Left hindlimb (tissue), 1 donor: ENCODE results near the gene PIGL.
"Not testable (repeated sequence)": the region's sequence is repeated elsewhere in the genome, so short reads cannot be mapped to it uniquely, and the experiment has no call there.

Source experiments
- DNase-seq: peaks from one replicate; pipeline ENCODE4 v3.0.0-alpha.2; 2018

PIGL gene

GRCh38 chr17:16217002-16217635, at the start of gene PIGL:
TSS of gene PIGL (plus strand) at chr17:16217210. CDS start at chr17:16217227, 17 bp downstream.
- DNase-seq: peak; percentile 91

GRCh38 chr17:16171613-16172012, 45.4 kb upstream of the PIGL start:
- DNase-seq: no peak

- DNase-seq: no peak
Observed at GRCh38 chr17:16178836-16179235, 38.2 kb upstream of the PIGL start.

- no peak for DNase-seq
Observed at GRCh38 chr17:16181581-16181980, 35.4 kb upstream of the PIGL start.

DNA sequence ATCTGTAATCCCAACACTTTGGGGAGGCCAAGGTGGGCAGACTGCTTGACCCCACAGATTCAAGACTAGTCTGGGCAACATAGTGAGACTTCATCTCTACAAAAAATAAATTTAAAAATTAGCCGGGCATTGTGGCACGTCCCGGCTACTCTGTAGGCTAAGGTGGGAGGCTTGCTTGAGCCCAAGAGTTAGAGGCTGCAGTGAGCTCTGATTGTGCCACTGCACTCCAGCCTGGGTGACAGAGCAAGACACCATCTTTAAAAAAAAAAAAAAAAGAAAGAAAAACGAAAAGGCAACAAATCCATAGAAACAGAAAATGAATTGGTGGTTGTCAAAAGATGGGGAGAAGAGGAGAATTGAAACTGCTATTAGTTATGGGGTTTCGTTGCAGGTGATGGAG, 29.4 kb upstream of the PIGL start:
- DNase-seq: no peak

DNA sequence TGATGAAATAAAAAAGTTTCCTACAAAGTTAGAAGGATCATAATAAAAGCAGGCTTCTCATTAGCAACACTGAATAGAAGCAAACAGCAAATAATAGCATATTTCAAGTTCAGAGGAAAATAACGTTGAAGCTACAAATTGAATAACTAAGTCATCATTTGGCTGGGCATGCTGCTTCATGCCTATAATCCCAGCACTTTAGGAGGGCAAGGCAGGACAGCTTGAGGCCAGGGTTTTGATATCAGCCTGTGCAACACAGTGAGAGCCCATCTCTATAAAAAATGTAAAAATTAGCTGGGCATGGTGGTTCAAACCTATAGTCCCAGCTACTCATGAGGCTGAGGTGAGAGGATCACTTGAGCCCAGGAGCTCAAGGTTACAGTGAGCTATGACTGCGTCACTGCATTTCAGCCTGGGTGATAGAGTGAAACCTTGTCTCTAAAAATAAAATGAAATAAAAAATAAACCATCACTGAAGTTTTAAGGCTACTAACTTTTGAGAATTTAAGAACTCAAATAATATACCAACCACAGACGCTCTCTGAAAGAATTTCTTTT, 27.1 kb upstream of the PIGL start:
- DNase-seq: no peak

DNA sequence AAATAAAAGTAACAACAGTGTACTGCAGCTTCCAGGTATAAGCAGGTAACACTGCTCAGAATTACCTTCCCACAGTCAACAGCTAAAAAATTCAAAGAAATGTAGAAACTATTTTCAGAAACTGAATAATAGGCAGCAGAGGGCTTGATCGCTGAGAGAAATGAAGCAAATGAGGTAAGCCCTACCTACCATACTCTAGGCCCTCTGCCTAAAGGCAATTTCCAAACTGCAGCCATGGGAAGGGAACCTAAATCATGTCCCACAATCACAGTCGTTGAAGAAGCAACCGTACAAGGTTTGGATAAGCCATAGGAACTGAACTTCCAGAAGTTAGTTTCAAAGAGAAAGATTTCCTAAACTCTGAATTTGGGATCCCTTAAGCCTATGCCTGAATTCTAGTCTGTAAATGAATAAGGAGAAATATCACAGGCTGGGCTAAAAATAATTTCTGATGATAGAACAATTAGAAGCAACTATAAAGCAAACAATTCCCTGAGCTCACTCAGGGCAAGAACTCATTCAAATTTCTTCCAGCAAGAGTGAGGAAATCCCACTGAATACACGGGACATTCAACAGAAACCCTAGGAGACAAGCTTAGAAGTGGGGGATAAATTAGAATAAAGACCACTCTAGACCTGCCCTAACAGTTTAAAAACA, 26.2 kb upstream of the PIGL start:
- no peak for DNase-seq

GRCh38 chr17:16191604-16192003, 25.4 kb upstream of the PIGL start:
- no peak for DNase-seq

DNA sequence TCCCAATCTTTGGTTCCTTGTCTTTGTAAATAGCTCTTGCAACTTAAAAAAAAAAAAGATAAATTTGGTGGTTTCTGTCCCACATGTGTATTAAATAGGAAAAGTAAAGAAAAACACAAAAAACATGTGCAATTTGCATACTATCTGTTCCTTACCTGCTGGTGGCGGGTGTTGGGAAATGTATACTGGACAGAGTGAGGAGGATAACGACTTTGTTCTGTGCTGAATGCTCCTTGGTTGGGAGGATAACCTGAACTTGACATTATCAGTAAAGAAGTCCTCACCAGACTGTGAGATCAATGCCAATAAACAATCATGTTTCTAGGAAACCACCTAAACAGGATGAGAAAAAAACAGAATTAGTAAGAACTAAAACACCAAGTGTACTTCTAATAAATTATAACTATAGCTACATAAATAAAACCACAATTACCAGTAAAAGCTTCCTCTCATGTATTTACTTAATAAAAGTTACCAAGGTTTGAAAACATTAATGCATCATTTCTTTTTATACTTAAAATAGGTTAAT, 22.6 kb upstream of the PIGL start:
- DNase-seq: not testable (repeated sequence)

- DNase-seq: no peak
Observed at GRCh38 chr17:16197276-16197675, 19.7 kb upstream of the PIGL start.

DNA sequence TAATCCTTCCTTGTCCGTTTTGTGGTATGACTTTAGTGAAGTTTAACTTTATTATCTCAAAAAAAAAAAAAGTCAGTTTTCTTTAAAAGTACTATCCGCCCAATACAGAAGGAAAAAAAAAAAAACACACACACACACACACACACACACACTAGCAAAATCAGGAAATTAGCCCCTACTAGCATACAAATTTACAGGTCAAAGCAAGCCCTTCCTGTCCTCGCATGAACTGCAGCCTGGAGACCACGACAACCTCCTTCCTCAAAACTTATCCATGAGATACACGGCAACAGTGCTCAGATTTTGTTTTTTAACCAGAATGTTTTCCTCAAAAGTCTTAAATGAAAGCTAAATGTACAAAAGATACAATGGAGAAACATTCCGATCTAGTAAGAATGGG, 17.9 kb upstream of the PIGL start:
- no peak for DNase-seq

DNA sequence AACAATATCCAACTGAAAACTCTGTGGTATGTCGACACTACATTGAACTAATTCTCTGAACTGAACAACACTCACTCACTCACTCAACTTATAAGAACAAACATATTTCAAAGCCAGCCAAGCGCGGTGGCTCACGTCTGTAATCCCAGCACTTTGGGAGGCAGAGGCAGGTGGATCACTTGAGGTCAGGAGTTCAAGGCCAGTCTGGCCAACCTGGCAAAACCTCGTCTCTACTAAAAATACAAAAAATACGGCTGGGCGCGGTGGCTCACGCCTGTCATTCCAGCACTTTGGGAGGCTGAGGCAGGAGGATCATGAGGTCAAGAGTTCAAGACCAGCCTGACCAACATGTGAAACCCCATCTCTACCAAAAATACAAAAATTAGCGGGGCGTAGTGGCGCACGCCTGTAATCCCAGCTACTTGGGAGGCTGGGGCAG, 15.3 kb upstream of the PIGL start:
- not testable (repeated sequence) for DNase-seq

DNA sequence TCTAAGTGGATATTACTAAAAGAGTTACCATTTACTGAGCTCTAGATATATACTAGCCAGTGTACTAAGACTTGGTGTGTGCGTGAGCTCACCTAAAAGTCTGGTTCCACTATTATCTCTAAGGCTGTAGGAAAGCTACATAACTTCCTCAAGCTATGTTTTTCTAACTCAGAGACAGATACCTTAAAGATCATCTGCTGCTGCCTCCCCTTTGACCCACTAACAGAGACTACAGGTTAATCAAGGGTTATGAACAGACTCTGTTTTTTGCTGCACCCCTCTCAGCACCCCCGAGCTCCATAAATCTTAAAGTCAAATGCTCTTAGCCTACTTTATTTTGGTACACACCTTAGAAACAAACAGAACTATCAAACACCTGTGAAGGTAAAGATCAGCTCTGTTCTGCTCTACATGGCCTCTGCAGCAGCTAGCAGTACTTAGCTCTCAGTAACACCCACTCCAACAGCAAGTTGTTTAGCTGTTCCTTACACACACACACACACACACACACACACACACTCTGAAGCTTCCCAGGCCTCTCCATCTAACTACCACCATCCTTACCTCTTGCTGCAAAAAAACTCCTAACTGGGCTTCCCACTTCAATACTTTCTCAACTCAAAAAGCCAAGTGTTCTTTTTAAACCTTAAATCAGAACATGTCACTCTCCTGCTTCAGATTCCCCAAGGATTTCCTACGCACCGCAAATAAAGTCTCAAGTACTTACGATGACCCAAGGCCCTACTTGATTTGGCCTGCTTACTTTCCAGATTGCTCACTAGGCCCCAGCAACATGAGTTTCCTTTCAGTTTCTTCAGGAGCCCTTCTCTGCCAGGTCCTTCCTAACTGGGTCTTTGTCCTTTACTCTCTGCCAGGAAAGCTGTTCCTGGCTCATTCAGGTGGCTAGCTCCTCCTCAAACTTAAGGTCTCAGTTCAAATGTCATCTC, 14.2 kb upstream of the PIGL start:
- DNase-seq: not testable (repeated sequence)

DNA sequence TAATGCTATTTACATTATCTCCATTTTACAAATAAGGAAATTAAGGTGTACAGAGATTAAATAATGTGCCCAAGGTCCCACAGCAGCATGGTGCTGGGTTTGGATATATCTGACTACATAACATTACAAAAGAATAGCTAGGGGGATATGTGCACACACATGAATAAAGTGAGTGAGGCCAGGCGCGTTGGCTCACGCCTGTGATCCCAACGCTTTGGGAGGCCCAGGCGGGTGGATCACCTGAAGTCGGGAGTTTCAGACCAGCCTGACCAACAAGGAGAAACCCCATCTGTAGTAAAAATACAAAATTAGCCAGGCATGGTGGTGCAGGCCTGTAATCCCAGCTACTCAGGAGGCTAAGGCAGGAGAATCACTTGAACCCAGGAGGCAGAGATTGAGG, 12.2 kb upstream of the PIGL start:
- DNase-seq: not testable (repeated sequence)

DNA sequence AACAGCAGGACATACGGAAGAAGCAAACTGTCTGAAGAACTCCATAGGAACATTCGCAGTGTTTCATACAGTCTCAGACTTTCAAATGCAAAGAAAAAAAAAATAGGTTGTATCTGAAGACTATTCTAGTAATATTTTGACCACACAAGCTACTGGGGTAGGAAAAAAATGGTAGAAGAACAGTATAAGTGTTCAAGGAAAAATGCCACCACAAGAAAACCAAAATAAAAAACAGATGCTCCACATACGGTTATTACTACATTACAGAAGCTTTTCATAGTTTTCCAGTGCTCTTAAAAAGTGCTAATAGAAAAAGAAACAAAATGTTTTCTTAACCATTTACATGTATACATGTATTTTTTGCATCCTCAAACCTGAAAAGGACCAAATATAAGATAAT, 5.4 kb upstream of the PIGL start:
- no peak for DNase-seq

DNA sequence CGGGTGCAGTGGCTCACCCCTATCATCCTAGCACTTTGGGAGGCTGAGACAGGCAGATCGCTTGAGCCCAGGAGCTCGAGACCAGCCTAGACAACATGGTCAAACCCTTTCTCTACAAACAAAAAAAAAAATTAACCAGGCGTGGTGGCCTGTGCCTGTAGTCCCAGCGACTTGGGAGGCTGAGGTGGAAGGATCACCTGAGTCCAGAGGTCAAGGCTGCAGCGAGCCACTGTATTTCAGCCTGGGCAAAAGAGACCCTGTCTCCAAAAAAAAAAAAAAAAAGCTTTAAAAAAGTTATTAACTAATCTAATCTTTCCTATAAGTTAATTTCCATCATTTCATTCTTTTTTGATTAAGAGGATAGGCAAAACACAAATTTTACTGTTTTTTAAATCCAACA, 4.2 kb upstream of the PIGL start:
- no peak for DNase-seq

- DNase-seq: no peak
Observed at GRCh38 chr17:16214190-16215001, 2.6 kb upstream of the PIGL start.

- peak; percentile 63 for DNase-seq
Observed at GRCh38 chr17:16215002-16215272, 2.1 kb upstream of the PIGL start.

DNA sequence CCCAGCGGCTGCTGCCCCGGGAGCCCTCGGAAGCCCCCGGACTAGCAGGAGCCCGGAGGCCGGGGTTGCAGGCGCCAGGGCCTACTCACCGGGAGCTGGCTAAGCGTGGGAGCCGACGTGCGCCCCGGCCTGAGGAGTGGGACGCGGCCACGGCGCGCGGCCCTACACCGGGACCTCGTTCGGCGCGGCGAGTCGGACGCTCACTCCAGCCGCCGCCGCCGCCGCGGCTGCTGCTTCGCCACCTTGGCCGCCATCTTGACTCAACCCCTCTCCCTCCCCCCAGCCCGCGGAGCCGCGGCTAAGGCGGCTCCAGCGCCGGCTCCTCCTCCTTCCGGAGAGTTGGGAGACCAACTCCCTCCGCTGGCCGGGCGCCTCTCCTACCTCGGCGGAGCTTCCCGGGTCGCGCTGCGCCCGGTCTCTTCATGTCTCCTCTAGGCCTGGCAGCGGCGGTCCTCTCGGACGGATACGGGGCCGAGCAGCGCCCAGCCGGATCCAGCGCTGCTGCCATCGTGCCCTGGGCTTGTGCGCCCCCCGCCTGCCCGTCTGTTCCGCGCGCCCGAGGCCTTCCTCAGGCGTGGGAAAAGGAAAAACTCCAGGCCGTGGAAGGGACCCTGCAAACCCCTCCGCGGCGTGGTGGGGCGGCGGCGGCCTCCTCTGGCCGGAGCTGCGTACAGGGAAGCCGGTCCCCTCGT, 1.6 kb upstream of the PIGL start, which contains the start of gene NCOR1:
Gene NCOR1 (minus strand): TSS at position 262 of the 692 bp plus-strand sequence. CDS start 20,965 bp downstream, outside the sequence.
- peak; percentile 95 for DNase-seq

- no peak for DNase-seq
Observed at GRCh38 chr17:16215965-16216316, 1.1 kb upstream of the PIGL start.

DNA sequence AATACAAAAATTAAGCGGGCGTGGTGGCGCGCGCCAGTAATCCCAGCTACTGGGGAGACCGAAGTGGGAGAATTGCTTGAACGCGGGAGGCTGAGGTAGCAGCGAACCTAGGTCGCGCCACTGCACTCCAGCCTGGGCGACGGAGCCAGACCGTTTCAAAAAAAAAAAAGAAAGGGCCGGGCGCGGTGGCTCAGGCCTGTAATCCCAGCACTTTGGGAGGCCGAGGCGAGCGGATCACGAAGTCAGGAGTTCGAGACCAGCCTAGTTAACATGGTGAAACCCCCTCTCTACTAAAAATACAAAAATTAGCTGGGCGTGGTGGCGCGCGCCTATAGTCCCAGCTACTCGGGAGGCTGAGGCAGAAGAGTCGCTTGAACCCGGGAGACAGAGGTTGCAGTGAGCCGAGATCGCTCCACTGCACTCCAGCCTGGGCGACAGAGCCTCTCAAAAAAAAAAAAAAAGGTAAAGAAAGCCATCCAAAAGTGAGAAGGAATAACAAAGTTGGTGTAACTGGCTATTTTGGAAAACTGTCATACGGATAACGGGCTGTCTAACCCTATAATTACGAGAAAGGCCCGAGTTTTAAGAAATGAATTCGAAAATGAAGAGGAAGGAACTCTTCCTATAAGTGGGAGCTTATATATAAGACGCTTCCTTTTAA, 539 bp upstream of the PIGL start:
- not testable (repeated sequence) for DNase-seq
